ENCODE measurements around the gene EXOC7. TPM values are rescaled to one million over a fixed set of nuclear protein-coding genes. Genes with fewer than 3 reads are reported as not detected.
A peak's percentile ranks its signal among the peaks of the same experiment; 100 is the strongest.
"Not testable (repeated sequence)": the region's sequence is repeated elsewhere in the genome, so short reads cannot be mapped to it uniquely, and the experiment has no call there.

The EXOC7 gene
- total RNA-seq, 5 donors from 2014 or later (not counting 1 experiment from before 2014, with no cell fraction given): 119 to 181 (median 156) TPM

GRCh38 chr17:76049836-76050537, 53.6 kb downstream of the EXOC7 start:
- WGBS (ENCODE audit: insufficient coverage): 99% methylated on average over 15 of the region's 15 CpGs
- H3K9me3 ChIP-seq: no peaks in the 10 kb centered on the region

DNA sequence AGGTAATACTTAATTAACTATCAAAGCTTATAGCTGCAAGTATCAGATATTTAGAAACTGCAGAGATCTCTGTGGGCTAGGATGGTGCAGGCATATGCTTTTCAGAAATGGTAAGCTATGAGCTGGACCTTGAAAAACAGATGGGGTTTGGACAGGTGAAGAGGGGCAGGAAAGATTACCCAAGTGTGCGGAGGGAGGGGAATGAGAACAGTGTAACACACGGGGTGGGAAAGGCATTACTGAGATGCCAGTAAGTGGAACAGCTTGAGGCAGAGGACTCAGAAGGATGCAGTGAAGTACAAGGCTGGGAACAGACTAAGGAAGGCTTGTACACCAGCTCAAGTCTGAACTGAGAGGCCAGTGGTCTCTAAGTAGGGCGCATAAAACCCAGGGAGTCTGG, 54.3 kb downstream of the EXOC7 start:
- WGBS (ENCODE audit: insufficient coverage): 94% methylated on average over 2 of the region's 3 CpGs
- Histone ChIP-seq H3K27ac (ENCODE audit: low read length) (no peak overlapping the region), H3K36me3 (ENCODE audit: control insufficient read depth in 2 of 2, extremely low read depth in 1 of 2, insufficient read depth in 1 of 2, low read length in 1 of 2) (peaks cover 26 to 91% of the 10 kb centered on the region in 2 donors), H3K4me1 (ENCODE audit: control insufficient read depth in 1 of 2, extremely low read depth in 1 of 2, insufficient read depth in 2 of 2, low read length in 2 of 2) (peaks cover 0 to 2% of the 10 kb centered on the region in 2 experiments), H3K9me3 (no peaks in the 10 kb centered on the region), H3K4me3 (ENCODE audit: control insufficient read depth in 1 of 2, extremely low read depth in 1 of 2, low read length in 1 of 2) (no peak overlapping the region), H3K27me3 (replicated peaks in 1 of 2; ENCODE audit: control insufficient read depth in 2 of 2, extremely low read depth in 1 of 2, insufficient read depth in 2 of 2, low read length in 1 of 2) (no peaks in the 10 kb centered on the region)
- CTCF ChIA-PET: interaction anchor here in 1 of 2 donors (0.6 to 1.2 kb wide), 3 partner anchors 29 to 662 kb away, joined by 3 to 5 read pairs (median 3); no protein-coding TSS in a partner anchor
- Mint-ChIP-seq H3K27me3 (no peaks in the 10 kb centered on the region), H3K9me3 (no peaks in the 10 kb centered on the region), H3K27ac (peak overlapping the region; percentile 11 to 57), H3K4me3 (no peak overlapping the region), H3K4me1 (peaks cover 11 to 25% (median 23%) of the 10 kb centered on the region in 3 donors), H3K36me3 (peaks cover 59% of the 10 kb centered on the region)
- ATAC-seq (replicated peaks in 1 of 4): no peak
- POLR2A ChIA-PET: no interaction called here
- no peak for DNase-seq

More at GRCh38 chr17:76049836-76050537, 53.6 kb downstream of the EXOC7 start:
- no peak overlapping the region for H3K27ac ChIP-seq (ENCODE audit: low read length)
- H3K4me3 ChIP-seq (ENCODE audit: control insufficient read depth in 1 of 2, extremely low read depth in 1 of 2, low read length in 1 of 2): no peak overlapping the region
- Mint-ChIP-seq H3K27ac (peak overlapping the region in 1 of 2 donors; percentile 49), H3K27me3 (no peaks in the 10 kb centered on the region), H3K9me3 (no peaks in the 10 kb centered on the region), H3K4me1 (peaks cover 11 to 25% (median 23%) of the 10 kb centered on the region in 3 donors), H3K36me3 (peaks cover 53% of the 10 kb centered on the region), H3K4me3 (no peak overlapping the region)
- DNase-seq: no peak
- ATAC-seq (replicated peaks in 1 of 4): no peak
- H3K27me3 ChIP-seq (replicated peaks in 1 of 2; ENCODE audit: control insufficient read depth in 2 of 2, extremely low read depth in 1 of 2, insufficient read depth in 2 of 2, low read length in 1 of 2): no peaks in the 10 kb centered on the region
- peaks cover 21 to 87% of the 10 kb centered on the region in 2 donors for H3K36me3 ChIP-seq (ENCODE audit: control insufficient read depth in 2 of 2, extremely low read depth in 1 of 2, insufficient read depth in 1 of 2, low read length in 1 of 2)
- POLR2A ChIA-PET: interaction anchor here in 1 of 2 donors (0.6 kb wide), 1 partner anchor 149 kb away, joined by 12 read pairs; no protein-coding TSS in a partner anchor
- peaks cover 0 to 2% of the 10 kb centered on the region in 2 experiments for H3K4me1 ChIP-seq (ENCODE audit: control insufficient read depth in 1 of 2, extremely low read depth in 1 of 2, insufficient read depth in 2 of 2, low read length in 2 of 2)
- CTCF ChIA-PET: interaction anchor here in 1 of 2 donors (0.6 to 1.2 kb wide), 2 partner anchors 30 to 663 kb away, joined by 3 read pairs; no protein-coding TSS in a partner anchor

DNA sequence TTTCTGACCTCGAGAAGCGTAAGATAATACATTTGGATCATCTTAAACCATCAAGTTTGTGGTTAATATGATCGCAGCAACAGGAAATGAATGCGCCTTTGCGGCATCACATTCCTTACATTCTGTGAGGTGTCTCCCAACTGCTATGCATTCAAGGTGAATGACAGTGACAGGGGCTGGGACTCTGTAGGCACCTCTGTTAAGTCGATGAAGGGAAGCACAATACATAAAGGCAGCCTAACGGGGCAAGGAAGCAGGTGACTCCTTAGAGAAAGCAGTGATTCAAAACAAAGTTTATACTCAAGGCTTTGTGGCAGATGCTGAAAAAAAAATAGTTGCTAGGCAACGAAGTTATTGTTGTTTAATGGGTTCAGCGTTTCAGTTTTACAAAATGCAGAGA, 54.9 kb downstream of the EXOC7 start:
- Mint-ChIP-seq H3K9me3 (no peaks in the 10 kb centered on the region), H3K4me3 (no peak overlapping the region), H3K27ac (peak overlapping the region; percentile 57 to 59), H3K27me3 (no peaks in the 10 kb centered on the region), H3K36me3 (peaks cover 59% of the 10 kb centered on the region), H3K4me1 (peaks cover 11 to 25% (median 23%) of the 10 kb centered on the region in 3 donors)
- Histone ChIP-seq H3K9me3 (no peaks in the 10 kb centered on the region), H3K36me3 (ENCODE audit: control insufficient read depth in 2 of 2, extremely low read depth in 1 of 2, insufficient read depth in 1 of 2, low read length in 1 of 2) (peaks cover 31 to 91% of the 10 kb centered on the region in 2 donors), H3K27ac (ENCODE audit: low read length) (peak overlapping the region; percentile 26), H3K4me1 (ENCODE audit: control insufficient read depth in 1 of 2, extremely low read depth in 1 of 2, insufficient read depth in 2 of 2, low read length in 2 of 2) (peaks cover 0 to 2% of the 10 kb centered on the region in 2 experiments), H3K4me3 (ENCODE audit: control insufficient read depth in 1 of 2, extremely low read depth in 1 of 2, low read length in 1 of 2) (no peak overlapping the region), H3K27me3 (replicated peaks in 1 of 2; ENCODE audit: control insufficient read depth in 2 of 2, extremely low read depth in 1 of 2, insufficient read depth in 2 of 2, low read length in 1 of 2) (no peaks in the 10 kb centered on the region)
- CTCF ChIA-PET: interaction anchor here in 1 of 2 donors (0.6 to 1.2 kb wide), 2 partner anchors 29 to 31 kb away, joined by 3 to 5 read pairs; no protein-coding TSS in a partner anchor
- 75% methylated on average over 2 of the region's 9 CpGs for WGBS (ENCODE audit: insufficient coverage)
- ATAC-seq (replicated peaks in 1 of 4): peak in 2 of 4 experiments; percentile 27 to 61
- DNase-seq: peak in 1 of 35 experiments; percentile 42
- POLR2A ChIA-PET: no interaction called here

DNA sequence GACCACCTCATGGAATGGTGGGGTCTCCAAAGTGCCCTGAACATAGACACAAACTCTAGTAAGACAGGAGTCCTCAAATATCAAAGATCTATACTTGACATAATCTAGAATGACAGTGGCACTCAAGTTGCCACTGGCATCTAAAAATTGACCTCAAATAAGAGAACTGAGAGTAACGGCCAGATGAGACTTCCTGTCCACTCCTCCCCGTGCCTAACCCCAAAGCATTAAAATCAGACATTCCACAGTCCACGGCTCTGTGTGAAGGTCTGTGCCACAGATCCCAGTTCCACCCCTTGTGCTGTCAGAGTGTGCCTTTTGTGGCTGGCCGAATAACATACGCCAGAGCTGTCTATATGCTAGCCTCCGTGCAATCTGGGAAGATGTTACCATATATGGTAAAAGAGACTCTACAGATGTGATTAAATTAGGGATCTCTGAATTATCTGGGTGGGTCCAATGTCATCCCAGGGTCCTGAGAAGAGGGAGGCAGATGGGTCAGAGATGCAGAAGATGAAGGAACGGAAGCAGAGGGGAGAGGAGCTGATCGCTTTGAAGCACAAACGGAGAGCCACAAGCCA, 55.5 kb downstream of the EXOC7 start:
- H3K36me3 ChIP-seq (ENCODE audit: control insufficient read depth in 2 of 2, extremely low read depth in 1 of 2, insufficient read depth in 1 of 2, low read length in 1 of 2): peaks cover 37 to 91% of the 10 kb centered on the region in 2 donors
- no peak overlapping the region for H3K4me3 Mint-ChIP-seq
- no peaks in the 10 kb centered on the region for H3K9me3 ChIP-seq
- WGBS (ENCODE audit: insufficient coverage): 95% methylated on average over 8 of the region's 9 CpGs
- H3K4me1 Mint-ChIP-seq: peaks cover 11 to 25% (median 23%) of the 10 kb centered on the region in 3 donors
- H3K27me3 Mint-ChIP-seq: no peaks in the 10 kb centered on the region
- H3K9me3 Mint-ChIP-seq: no peaks in the 10 kb centered on the region
- no peak for DNase-seq
- peaks cover 0 to 2% of the 10 kb centered on the region in 2 experiments for H3K4me1 ChIP-seq (ENCODE audit: control insufficient read depth in 1 of 2, extremely low read depth in 1 of 2, insufficient read depth in 2 of 2, low read length in 2 of 2)
- H3K36me3 Mint-ChIP-seq: peaks cover 62% of the 10 kb centered on the region
- H3K27ac ChIP-seq (ENCODE audit: low read length): no peak overlapping the region
- ChIA-PET CTCF (no interaction called here), POLR2A (no interaction called here)
- no peaks in the 10 kb centered on the region for H3K27me3 ChIP-seq (replicated peaks in 1 of 2; ENCODE audit: control insufficient read depth in 2 of 2, extremely low read depth in 1 of 2, insufficient read depth in 2 of 2, low read length in 1 of 2)
- H3K4me3 ChIP-seq (ENCODE audit: control insufficient read depth in 1 of 2, extremely low read depth in 1 of 2, low read length in 1 of 2): no peak overlapping the region
- no peak for ATAC-seq (replicated peaks in 1 of 4)
- H3K27ac Mint-ChIP-seq: peak overlapping the region in 1 of 2 donors; percentile 59

GRCh38 chr17:76046064-76046463, 57.5 kb downstream of the EXOC7 start:
- no peak for DNase-seq
- no peaks in the 10 kb centered on the region for H3K9me3 ChIP-seq
- H3K4me1 ChIP-seq (ENCODE audit: control insufficient read depth in 1 of 2, extremely low read depth in 1 of 2, insufficient read depth in 2 of 2, low read length in 2 of 2): peaks cover 0 to 2% of the 10 kb centered on the region in 2 experiments
- Mint-ChIP-seq H3K4me3 (no peak overlapping the region), H3K36me3 (peaks cover 66% of the 10 kb centered on the region), H3K27me3 (no peaks in the 10 kb centered on the region), H3K27ac (no peak overlapping the region), H3K4me1 (peaks cover 11 to 23% (median 23%) of the 10 kb centered on the region in 3 donors), H3K9me3 (no peaks in the 10 kb centered on the region)
- no peak for ATAC-seq (replicated peaks in 1 of 4)
- H3K4me3 ChIP-seq (ENCODE audit: control insufficient read depth in 1 of 2, extremely low read depth in 1 of 2, low read length in 1 of 2): no peak overlapping the region
- WGBS (ENCODE audit: insufficient coverage): 94% methylated on average over 6 of the region's 8 CpGs
- H3K36me3 ChIP-seq (ENCODE audit: control insufficient read depth in 2 of 2, extremely low read depth in 1 of 2, insufficient read depth in 1 of 2, low read length in 1 of 2): peaks cover 39 to 92% of the 10 kb centered on the region in 2 donors
- ChIA-PET CTCF (interaction anchor here (0.6 to 0.7 kb wide), 2 partner anchors 93 to 166 kb away, joined by 3 read pairs; no protein-coding TSS in a partner anchor), POLR2A (interaction anchor here (0.6 kb wide), 2 partner anchors 25 to 62 kb away, joined by 4 to 5 read pairs; no protein-coding TSS in a partner anchor)
- no peak overlapping the region for H3K27ac ChIP-seq (ENCODE audit: low read length)
- no peaks in the 10 kb centered on the region for H3K27me3 ChIP-seq (replicated peaks in 1 of 2; ENCODE audit: control insufficient read depth in 2 of 2, extremely low read depth in 1 of 2, insufficient read depth in 2 of 2, low read length in 1 of 2)

- H3K4me1 Mint-ChIP-seq: peaks cover 10 to 15% (median 11%) of the 10 kb centered on the region in 3 donors
- H3K9me3 ChIP-seq; H3K4me3 Mint-ChIP-seq; H3K9me3 Mint-ChIP-seq; H3K27me3 ChIP-seq (replicated peaks in 1 of 2; ENCODE audit: control insufficient read depth in 2 of 2, extremely low read depth in 1 of 2, insufficient read depth in 2 of 2, low read length in 1 of 2); H3K27ac Mint-ChIP-seq; H3K27ac ChIP-seq (ENCODE audit: low read length); DNase-seq; POLR2A ChIA-PET; CTCF ChIA-PET; H3K27me3 Mint-ChIP-seq; H3K4me1 ChIP-seq (ENCODE audit: control insufficient read depth in 1 of 2, extremely low read depth in 1 of 2, insufficient read depth in 2 of 2, low read length in 2 of 2); H3K4me3 ChIP-seq (ENCODE audit: control insufficient read depth in 1 of 2, extremely low read depth in 1 of 2, low read length in 1 of 2); ATAC-seq (replicated peaks in 1 of 4): not testable (repeated sequence)
- H3K36me3 ChIP-seq (ENCODE audit: control insufficient read depth in 2 of 2, extremely low read depth in 1 of 2, insufficient read depth in 1 of 2, low read length in 1 of 2): peaks cover 45 to 92% of the 10 kb centered on the region in 2 donors
- 100% methylated on average over 8 of the region's 11 CpGs for WGBS (ENCODE audit: insufficient coverage)
- H3K36me3 Mint-ChIP-seq: peaks cover 64% of the 10 kb centered on the region
These were observed 59.0 kb downstream of the EXOC7 start for GRCh38 chr17:76044475-76045007.

Data from T-cell (primary cell).